GM12878 (cell line): ENCODE measurements around the gene ADAMTS3. TPM values are rescaled to one million over a fixed set of nuclear protein-coding genes. Genes with fewer than 3 reads are reported as not detected.

Source experiments
- ATAC-seq: fragments of 200-7000 bp; cut with Tn5 transposase; 3 replicates; pipeline ENCODE4 v1.9.1; 2020; ENCODE audit warnings: mild to moderate bottlenecking, moderate library complexity
- BruUV-seq: library from RNA; stranded (reverse); fragments of 400-500 nt; replicated peaks from 2 replicates; lab custom pipeline; 2021; lab: Mats Ljungman, UMichigan
- CTCF ChIA-PET: fragments of 300-600 bp; sonication (Branson Sonifier 250); formaldehyde crosslinking; extraction: SDS; loops from one replicate; lab custom pipeline; 2021; ENCODE audit warnings: inconsistent platforms; lab: Yijun Ruan, JAX
- POLR2A ChIA-PET: fragments of 350-600 bp; formaldehyde crosslinking; extraction: SDS; loops from one replicate; lab custom pipeline; 2021; ENCODE audit warnings: inconsistent platforms; lab: Charles Lee
- RAD21 ChIA-PET: fragments of 300-600 bp; sonication (Branson Sonifier 250); formaldehyde crosslinking; loops from one replicate; lab custom pipeline; 2023; ENCODE audit warnings: antibody characterized with exemption; ENCODE audit not compliant: unreplicated experiment; lab: Charles Lee
- SMC1A ChIA-PET: fragments of 300-600 bp; sonication (Branson Sonifier 250); formaldehyde crosslinking; loops from one replicate; lab custom pipeline; 2023; ENCODE audit not compliant: unreplicated experiment, uncharacterized antibody; lab: Charles Lee
- DNase-seq: peaks from one replicate; pipeline ENCODE4 v3.0.0-alpha.2; 2011; ENCODE audit warnings: low read depth, low spot score
- FAIRE-seq: peaks from 3 replicates; lab custom pipeline; 2011; peaks lifted over from hg19 to GRCh38; lab: Jason Lieb, UNC
- H2AFZ ChIP-seq: 2 replicates; pipeline ENCODE4 v1.6.0; 2011; ENCODE audit warnings: low read depth, low read length, control low read depth; ENCODE audit not compliant: control insufficient read depth
- H3K27ac ChIP-seq: 2 replicates; pipeline ENCODE4 v1.5.1; 2011; ENCODE audit warnings: control low read depth; ENCODE audit not compliant: control insufficient read depth, insufficient read depth
- H3K27me3 ChIP-seq, 2 experiments: replicated peaks in 1 of 2; 2 replicates each; pipeline versions ENCODE4 v1.6.0 to v1.6.1; 2011; ENCODE audit warnings: low read length in 1 of 2; ENCODE audit not compliant: control insufficient read depth in 2 of 2, insufficient read depth in 2 of 2
- H3K36me3 ChIP-seq, 2 experiments: 2 replicates each; pipeline ENCODE4 v1.5.1; 2011; ENCODE audit warnings: low read length in 1 of 2; ENCODE audit not compliant: control insufficient read depth in 2 of 2, insufficient read depth in 2 of 2
- H3K4me1 ChIP-seq: 2 replicates; pipeline ENCODE4 v1.6.1; 2011; ENCODE audit warnings: mild to moderate bottlenecking, low read length, moderate library complexity, mixed read lengths; ENCODE audit not compliant: control insufficient read depth, insufficient read depth
- H3K4me2 ChIP-seq: 2 replicates; pipeline ENCODE4 v1.6.0; 2011; ENCODE audit warnings: control low read depth; ENCODE audit not compliant: control insufficient read depth, insufficient read depth
- H3K4me3 ChIP-seq: fragments of 200-600 bp; sonication (generic); 2 replicates; pipeline ENCODE4 v1.5.1; 2016
- H3K79me2 ChIP-seq: 2 replicates; pipeline ENCODE4 v1.6.0; 2011; ENCODE audit warnings: low read length; ENCODE audit not compliant: control insufficient read depth, insufficient read depth
- H3K9ac ChIP-seq: 2 replicates; pipeline ENCODE4 v1.8.0; 2011; ENCODE audit warnings: low read length, control low read depth, mixed read lengths; ENCODE audit not compliant: control insufficient read depth, insufficient read depth
- H3K9me3 ChIP-seq: replicated peaks from 3 replicates; pipeline ENCODE4 v1.5.1; 2011; ENCODE audit warnings: mild to moderate bottlenecking, low read length; ENCODE audit not compliant: control insufficient read depth, insufficient read depth
- H4K20me1 ChIP-seq: 2 replicates; pipeline ENCODE4 v1.6.0; 2011; ENCODE audit not compliant: control insufficient read depth, insufficient read depth
- CHD2 ChIP-seq: IDR thresholded peaks from 2 replicates; pipeline ENCODE4 v1.6.1; 2011; ENCODE audit warnings: low read depth, low read length, improper control_type of control experiment, borderline replicate concordance
- ELK1 ChIP-seq: IDR thresholded peaks from 2 replicates; pipeline ENCODE4 v1.6.1; 2012; ENCODE audit warnings: low read depth, low read length, improper control_type of control experiment
- FOXK2 ChIP-seq: fragments of 450-650 bp; IDR thresholded peaks from 2 replicates; pipeline ENCODE4 v1.6.1; 2017; ENCODE audit warnings: mild to moderate bottlenecking, moderate library complexity
- MXI1 ChIP-seq: fragments of 150-350 bp; IDR thresholded peaks from 2 replicates; pipeline ENCODE4 v1.6.1; 2011; ENCODE audit warnings: low read depth, mild to moderate bottlenecking, inconsistent platforms, low read length, improper control_type of control experiment
- NFXL1 ChIP-seq: fragments of 450-650 bp; IDR thresholded peaks from 2 replicates; pipeline ENCODE4 v1.6.1; 2017; ENCODE audit warnings: antibody characterized with exemption, mild to moderate bottlenecking, borderline replicate concordance
- RELA ChIP-seq: fragments of 450-650 bp; IDR thresholded peaks from 2 replicates; pipeline ENCODE4 v1.8.0; 2014; ENCODE audit warnings: borderline replicate concordance; ENCODE audit not compliant: partially characterized antibody
- TCF7 ChIP-seq: IDR thresholded peaks from 2 replicates; pipeline ENCODE4 v1.6.1; 2014; ENCODE audit warnings: antibody characterized with exemption, borderline replicate concordance
- WGBS: methylation state at CpG from one replicate; pipeline ENCODE4 v1.1.6; 2016; ENCODE audit warnings: low lambda C conversion rate; ENCODE audit not compliant: insufficient replicate concordance, insufficient coverage; ENCODE audit errors: missing lambda C conversion rate; 5-methylcytosine and 5-hydroxymethylcytosine counted together
- in situ Hi-C: fragments of 300-500 bp; cut with MboI; formaldehyde crosslinking; loops from 9 replicates; pipeline ENCODE4 v1.14.3; 2018; ENCODE audit warnings: mixed read lengths
- intact Hi-C: fragments of 100-400 bp; cut with micrococcal nuclease; formaldehyde crosslinking; loops from one replicate; pipeline ENCODE4 v1.14.2; 2022; ENCODE audit not compliant: unreplicated experiment
- polyA plus RNA-seq, 11 experiments: library from polyadenylated mRNA; depleted of rRNA in 4 of 11; unstranded in 6 of 11; stranded (reverse) in 5 of 11; fragments of >200 nt; fragmentation: Nextera tagmentation in 4 of 11; fragmentation: Illumina TruSeq in 1 of 11; extraction: Ambion mirVana in 4 of 11; extraction: Trizol in 1 of 11; gene quantifications; 1 replicate in 1 of 11; 2 replicates in 10 of 11; pipeline versions ENCODE4 v1.2.1 to v1.2.3, GENCODE V29; 2011 to 2016; ENCODE audit warnings: inconsistent platforms in 2 of 11, missing spikeins in 2 of 11, low read depth in 1 of 11
- total RNA-seq, 4 experiments: library from RNA; depleted of rRNA in 3 of 4; stranded (reverse); fragments of >200 nt in 3 of 4; fragmentation: Illumina TruSeq in 1 of 4; extraction: Trizol in 1 of 4; gene quantifications; 2 replicates each; pipeline versions ENCODE4 v1.2.1 to v1.2.3, GENCODE V29; 2013 to 2021

The ADAMTS3 gene
- total and polyA plus RNA-seq, 10 of the 15 experiments (the other 5 are each of a cell fraction or from before 2014, with no cell fraction given): under 0.01 to 0.07 (median 0.02) TPM; not detected in 6

- intact Hi-C loops: no loop called here
- POLR2A ChIA-PET: no interaction called here
- no peak overlapping the region for H3K4me3 ChIP-seq
Measured at GRCh38 chr4:72374159-72374558, 194.9 kb downstream of the ADAMTS3 start.

GRCh38 chr4:72366601-72367000 lies 202.4 kb downstream of the ADAMTS3 start:
- Histone ChIP-seq H3K79me2 (no peaks in the 10 kb centered on the region), H3K27me3 (no peaks in the 10 kb centered on the region), H3K4me3 (no peak overlapping the region)
- POLR2A ChIA-PET: no interaction called here
- in situ Hi-C loops: no loop called here
- TF ChIP-seq ELK1: no peak
- no peak for TF ChIP-seq TCF7
- no peak for TF ChIP-seq CHD2
- TF ChIP-seq MXI1: no peak
- TF ChIP-seq, all 136 proteins: peak for 0
- FAIRE-seq (no peak), ATAC-seq (no peak), DNase-seq (no peak)
- Histone ChIP-seq H3K4me2 (no peak overlapping the region), H4K20me1 (no peaks in the 10 kb centered on the region), H3K36me3 (no peaks in the 10 kb centered on the region), H3K9me3 (no peaks in the 10 kb centered on the region), H3K9ac (no peak overlapping the region), H3K27ac (no peak overlapping the region), H3K4me1 (no peaks in the 10 kb centered on the region), H2AFZ (no peak overlapping the region)
- RAD21 ChIA-PET: no interaction called here
- no TSS peak for BruUV-seq
- CTCF ChIA-PET: interaction anchor here (1.2 kb wide), 1 partner anchor 39 kb away, joined by 3 read pairs; no protein-coding TSS in a partner anchor
- intact Hi-C loops: no loop called here
- SMC1A ChIA-PET: interaction anchor here (0.6 to 0.8 kb wide), 2 partner anchors 41 to 699 kb away, joined by 3 to 4 read pairs; no protein-coding TSS in a partner anchor

More at GRCh38 chr4:72374159-72374558, 194.9 kb downstream of the ADAMTS3 start:
- ChIA-PET SMC1A (interaction anchor here (0.7 kb wide), 1 partner anchor 72 kb away, joined by 3 read pairs; no protein-coding TSS in a partner anchor), CTCF (no interaction called here), RAD21 (no interaction called here)
- no peaks in the 10 kb centered on the region for H3K4me1 ChIP-seq
- DNase-seq (no peak), FAIRE-seq (no peak), ATAC-seq (no peak)
- H2AFZ ChIP-seq: no peak overlapping the region
- WGBS: 0% methylated on average over 1 of the region's 1 CpG
- no TSS peak for BruUV-seq
- H3K27ac ChIP-seq: no peak overlapping the region
- no peaks in the 10 kb centered on the region for H3K27me3 ChIP-seq
- no peaks in the 10 kb centered on the region for H4K20me1 ChIP-seq
- in situ Hi-C loops: no loop called here
- H3K4me2 ChIP-seq: no peak overlapping the region
- H3K9me3 ChIP-seq: no peaks in the 10 kb centered on the region
- no peak for TF ChIP-seq TCF7
- no peak for TF ChIP-seq NFXL1
- TF ChIP-seq RELA: no peak
- TF ChIP-seq FOXK2: no peak
- H3K36me3 ChIP-seq: no peaks in the 10 kb centered on the region
- no peaks in the 10 kb centered on the region for H3K79me2 ChIP-seq
- no peak overlapping the region for H3K9ac ChIP-seq
